Stomach (tissue), 9 donors: ENCODE results near the gene MED23. TPM values are rescaled to one million over a fixed set of nuclear protein-coding genes. Genes with fewer than 3 reads are reported as not detected.
A peak's percentile ranks its signal among the peaks of the same experiment; 100 is the strongest.

Experiments
- DNase-seq, 2 donors: peaks; one replicate each; pipeline versions ENCODE4 v3.0.0 to v3.0.0-alpha.2; 2013 to 2019
- H3K27ac ChIP-seq, 5 donors: fragments of 200-600 bp in 4 of 5; sonication (generic) in 4 of 5; one replicate each; pipeline ENCODE4 v1.5.1; 2013 to 2019; ENCODE audit warnings: mild to moderate bottlenecking in 1 of 5, moderate library complexity in 1 of 5
- H3K27me3 ChIP-seq, 3 donors: fragments of 200-600 bp; sonication (generic); one replicate each; pipeline ENCODE4 v1.5.1; 2017 to 2019; ENCODE audit warnings: mixed run types in 1 of 3
- H3K36me3 ChIP-seq, 4 donors: fragments of 200-600 bp; sonication (generic); 1 replicate in 3 of 4; 2 replicates in 1 of 4; pipeline ENCODE4 v1.5.1; 2016 to 2019
- H3K4me1 ChIP-seq, 4 donors: fragments of 200-600 bp; sonication (generic); one replicate each; pipeline ENCODE4 v1.5.1; 2016 to 2019
- H3K4me3 ChIP-seq, 4 donors: fragments of 200-600 bp; sonication (generic) in 3 of 4; one replicate each; pipeline ENCODE4 v1.5.1; 2016 to 2019; ENCODE audit warnings: mild to moderate bottlenecking in 1 of 4
- H3K9me3 ChIP-seq, 4 donors: fragments of 200-600 bp; sonication (generic); one replicate each; pipeline ENCODE4 v1.5.1; 2016 to 2019
- CTCF ChIP-seq, 7 experiments: fragments of 450-650 bp in 4 of 7; fragments of 200-600 bp in 3 of 7; sonication (generic) in 3 of 7; IDR thresholded peaks; one replicate each; pipeline ENCODE4 v1.5.1; 2016 to 2019; ENCODE audit warnings: antibody characterized with exemption in 7 of 7, control low read depth in 2 of 7, mild to moderate bottlenecking in 1 of 7
- EP300 ChIP-seq: sonication (generic); formaldehyde crosslinking; IDR thresholded peaks from one replicate; pipeline ENCODE4 v1.6.1; 2017; ENCODE audit warnings: antibody characterized with exemption
- POLR2A ChIP-seq, 4 donors: fragments of 450-650 bp; IDR thresholded peaks; one replicate each; pipeline ENCODE4 v1.6.1; 2016; ENCODE audit warnings: antibody characterized with exemption in 4 of 4, control low read depth in 2 of 4, mild to moderate bottlenecking in 1 of 4, moderate library complexity in 1 of 4
- POLR2AphosphoS5 ChIP-seq, 3 donors: sonication (generic); formaldehyde crosslinking; IDR thresholded peaks; one replicate each; pipeline ENCODE4 v1.6.1; 2016; ENCODE audit warnings: antibody characterized with exemption in 3 of 3
- WGBS, 5 donors: extraction: QIAGEN DNeasy Blood & Tissue Kit in 3 of 5; methylation state at CpG; one replicate each; pipeline versions ENCODE4 v1.1.5 to v1.1.7; 2013 to 2018; 5-methylcytosine and 5-hydroxymethylcytosine counted together
- intact Hi-C: fragments of 100-400 bp; cut with DNase I; formaldehyde crosslinking; loops from one replicate; pipeline ENCODE4 v1.15.1; 2023; ENCODE audit warnings: low total_unique reads
- polyA plus RNA-seq, 3 donors: library from polyadenylated mRNA; stranded (reverse); fragments of 200-250 nt; gene quantifications; one replicate each; pipeline ENCODE4 v1.2.3, GENCODE V29; 2013
- small RNA-seq, 4 donors: library from RNA; depleted of rRNA; stranded (forward); fragments of <200 nt; gene quantifications; one replicate each; pipeline ENCODE3, GENCODE V24; 2016
- total RNA-seq, 5 donors: library from RNA; depleted of rRNA; stranded (reverse); fragments of >200 nt; gene quantifications; one replicate each; pipeline versions ENCODE4 v1.1.0 to v1.2.3, GENCODE V29; 2014 to 2016
- donor health status: healthy with polysubstance abuse.
- donor health status: Bipolar disorder and iron deficiency.
- donor health status: healthy.

Gene MED23
- total and polyA plus RNA-seq, 8 donors = 4.0 to 107 (median 13.7) TPM

GRCh38 chr6:131524695-131525336 is 103.2 kb downstream of the MED23 start:
- intact Hi-C loops = no loop called here
- 91 to 95% (median 94%) methylated on average over 25 of the region's 25 CpGs for WGBS, 5 donors
- DNase-seq = peak in 1 of 2 donors; percentile 11
- Histone ChIP-seq H3K36me3 (no peaks in the 10 kb centered on the region), H3K27ac (no peak overlapping the region), H3K4me1 (no peaks in the 10 kb centered on the region), H3K9me3 (no peaks in the 10 kb centered on the region), H3K4me3 (no peak overlapping the region), H3K27me3 (no peaks in the 10 kb centered on the region)
- TF ChIP-seq POLR2AphosphoS5 (IDR thresholded peaks at IDR 0.05) = no peak
- no peak for TF ChIP-seq POLR2A (IDR thresholded peaks at IDR 0.05)
- no peak for TF ChIP-seq CTCF (IDR thresholded peaks at IDR 0.05)
- no peak for TF ChIP-seq EP300

GRCh38 chr6:131523988-131524673 is 103.9 kb downstream of the MED23 start:
- Histone ChIP-seq H3K27me3 (no peaks in the 10 kb centered on the region), H3K36me3 (no peaks in the 10 kb centered on the region), H3K27ac (no peak overlapping the region), H3K4me1 (no peaks in the 10 kb centered on the region), H3K9me3 (no peaks in the 10 kb centered on the region), H3K4me3 (no peak overlapping the region)
- 91 to 100% (median 94%) methylated on average over 1 of the region's 1 CpG for WGBS, 5 donors
- intact Hi-C loops = no loop called here
- no peak for TF ChIP-seq EP300
- TF ChIP-seq CTCF (IDR thresholded peaks at IDR 0.05) = no peak
- no peak for TF ChIP-seq POLR2AphosphoS5 (IDR thresholded peaks at IDR 0.05)
- TF ChIP-seq POLR2A (IDR thresholded peaks at IDR 0.05) = no peak
- no peak for DNase-seq

Small RNA genes within 50 kb of the gene (small RNA-seq; reads per million reads assigned to genes)
- gene RNU4-18P = 0 reads per million in 4 donors

Other genes starting within 250 kb of the MED23 start
- 1 to 10 TPM in 1 of 5 donors, not detected in 4; 2.2 TPM for gene ARG1, start 55.0 kb downstream of the MED23 start, total RNA-seq
- 1 to 10 TPM in 1 of 3 donors, under 1 TPM in 1, not detected in 1; 0.30 to 2.2 TPM for gene ARG1, start 55.0 kb downstream of the MED23 start, polyA plus RNA-seq
- gene ENPP3, start 9.1 kb upstream of the MED23 start, total RNA-seq = 10 to 100 TPM in 1 of 5 donors, 1 to 10 TPM in 1, under 1 TPM in 1, not detected in 2; 0.45 to 13.0 (median 4.4) TPM
- under 1 TPM; 0.31 to 0.76 (median 0.38) TPM for gene ENPP3, start 9.1 kb upstream of the MED23 start, polyA plus RNA-seq
- gene OR2A4, start 73.2 kb upstream of the MED23 start, total RNA-seq = 1 to 10 TPM in 2 of 5 donors, not detected in 3; 1.7 to 5.5 TPM
- not detected for gene OR2A4, start 73.2 kb upstream of the MED23 start, polyA plus RNA-seq
- gene CTAGE9, start 82.8 kb upstream of the MED23 start, total RNA-seq = 1 to 10 TPM in 1 of 5 donors, not detected in 4; 6.2 TPM
- not detected for gene CTAGE9, start 82.8 kb upstream of the MED23 start, polyA plus RNA-seq
- gene ENPP1, start 179.8 kb upstream of the MED23 start, total RNA-seq = 10 to 100 TPM in 4 of 5 donors, 1 to 10 TPM in 1; 2.9 to 42.0 (median 14.1) TPM
- gene ENPP1, start 179.8 kb upstream of the MED23 start, polyA plus RNA-seq = 1 to 10 TPM in 1 of 3 donors, under 1 TPM in 2; 0.31 to 2.8 (median 0.87) TPM